IPS DF 6.9 (cell line): Measurements from ENCODE around the gene RNF213.
A peak's percentile ranks its signal among the peaks of the same experiment; 100 is the strongest.

Source experiments
- DNase-seq: peaks from one replicate; pipeline ENCODE4 v3.0.0-alpha.2; 2013; ENCODE audit warnings: low read depth, low spot score
- H3K27ac ChIP-seq: one replicate; pipeline ENCODE4 v1.5.1; 2013; ENCODE audit warnings: low read length, control low read depth
- H3K27me3 ChIP-seq: 2 replicates; pipeline ENCODE4 v1.6.1; 2013; ENCODE audit warnings: mild to moderate bottlenecking, low read length; ENCODE audit not compliant: control insufficient read depth, insufficient read depth
- H3K36me3 ChIP-seq: 2 replicates; pipeline ENCODE4 v1.6.1; 2013; ENCODE audit warnings: low read length; ENCODE audit not compliant: control insufficient read depth, insufficient read depth
- H3K4me1 ChIP-seq: 2 replicates; pipeline ENCODE4 v1.6.1; 2013; ENCODE audit warnings: low read length; ENCODE audit not compliant: control insufficient read depth, insufficient read depth
- H3K4me3 ChIP-seq: 2 replicates; pipeline ENCODE4 v1.5.1; 2013; ENCODE audit warnings: mild to moderate bottlenecking, low read length
- H3K9me3 ChIP-seq: 2 replicates; pipeline ENCODE4 v1.6.1; 2013; ENCODE audit warnings: low read length, inconsistent platforms; ENCODE audit not compliant: control insufficient read depth, insufficient read depth
- WGBS: extraction: QIAGEN DNeasy Blood & Tissue Kit; methylation state at CpG from one replicate; pipeline ENCODE4 v1.1.7; 2013; ENCODE audit warnings: mixed read lengths, missing lambda C conversion rate; ENCODE audit not compliant: insufficient read length, insufficient coverage; 5-methylcytosine and 5-hydroxymethylcytosine counted together

RNF213 gene

DNA sequence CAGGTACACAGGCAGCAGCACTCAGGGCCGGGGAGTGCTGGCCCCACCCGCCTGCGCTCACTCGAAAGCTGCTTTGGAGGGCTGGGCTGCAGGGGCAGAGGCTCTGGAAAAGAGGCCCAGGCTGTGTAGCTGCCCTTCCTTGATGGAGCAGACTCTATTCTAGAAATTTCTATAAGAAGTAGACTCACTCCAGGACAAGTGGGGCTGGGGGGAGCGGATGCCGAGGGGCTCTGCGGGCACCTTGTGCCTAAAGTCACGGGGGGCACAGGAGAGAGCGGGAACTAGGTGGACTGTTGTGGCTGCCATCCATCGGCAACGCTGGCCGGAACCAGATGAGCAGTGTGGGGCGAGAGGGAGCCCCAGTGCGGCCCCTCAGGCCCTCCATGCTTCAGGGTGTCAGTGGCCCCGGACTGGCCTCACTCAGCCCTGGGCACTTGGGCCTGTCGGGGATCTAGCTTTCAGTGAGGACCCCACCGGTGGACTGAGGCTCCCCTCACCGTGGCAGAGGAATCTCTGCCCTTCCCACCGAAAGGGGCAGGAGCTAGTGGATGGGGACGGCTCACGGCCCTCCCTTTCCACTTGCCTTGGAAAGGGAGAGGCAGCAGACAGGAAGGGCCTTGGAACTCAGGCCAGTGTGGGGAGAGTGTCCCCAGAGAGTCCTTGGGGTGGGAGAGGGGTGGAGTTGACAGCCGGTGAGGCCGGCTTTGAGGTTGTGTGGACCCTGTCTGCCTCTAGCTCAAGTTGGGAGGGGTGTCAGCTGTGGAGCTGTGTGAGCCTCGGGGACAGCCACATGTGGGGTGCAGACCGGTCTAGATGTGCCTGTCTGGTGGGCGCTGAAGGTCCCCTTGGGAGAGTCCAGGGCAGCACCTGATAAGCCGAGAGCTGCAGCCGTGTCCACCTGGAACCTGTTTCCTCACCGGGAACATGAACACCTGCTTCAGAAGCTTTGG lies 170.9 kb downstream of the RNF213 start:
- Histone ChIP-seq H3K36me3 (no peaks in the 10 kb centered on the region), H3K27me3 (no peaks in the 10 kb centered on the region), H3K4me1 (peaks cover 2% of the 10 kb centered on the region; the same call in 1 of the 2 replicates), H3K9me3 (no peaks in the 10 kb centered on the region), H3K4me3 (no peak overlapping the region), H3K27ac (no peak overlapping the region)
- DNase-seq = no peak
- WGBS = no CpG with 5 or more reads among the region's 29 CpGs

DNA sequence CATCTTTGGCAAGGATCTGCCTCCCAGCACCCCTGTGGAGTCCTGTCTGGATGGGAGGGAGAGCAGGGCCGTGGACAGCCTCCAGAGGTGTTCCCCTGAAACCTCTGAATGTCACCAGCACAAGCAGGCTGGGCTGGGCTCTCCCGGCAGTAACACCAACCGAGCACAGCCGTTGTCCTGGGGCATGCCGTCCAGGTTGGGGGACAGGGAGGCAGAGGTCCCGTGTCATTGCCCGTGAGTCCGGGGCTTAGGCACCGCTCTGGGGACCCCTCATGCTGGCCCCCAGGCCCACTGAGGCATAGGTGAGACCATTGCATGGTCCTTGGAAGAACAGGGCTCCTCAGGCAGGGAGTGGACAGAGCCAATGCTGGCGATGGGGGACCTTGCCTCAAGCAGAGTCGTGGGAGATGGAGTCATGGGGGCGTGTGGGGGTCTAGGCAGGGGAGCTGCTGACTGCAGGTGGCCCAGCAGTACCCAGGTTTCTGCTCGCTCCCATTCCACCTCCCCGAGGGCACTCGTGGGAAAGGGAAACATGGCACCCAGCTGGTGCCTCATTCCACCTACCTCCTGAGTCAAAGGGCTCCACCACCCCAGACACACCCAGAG lies 171.8 kb downstream of the RNF213 start:
- no peaks in the 10 kb centered on the region for H3K27me3 ChIP-seq
- WGBS = no CpG with 5 or more reads among the region's 15 CpGs

DNA sequence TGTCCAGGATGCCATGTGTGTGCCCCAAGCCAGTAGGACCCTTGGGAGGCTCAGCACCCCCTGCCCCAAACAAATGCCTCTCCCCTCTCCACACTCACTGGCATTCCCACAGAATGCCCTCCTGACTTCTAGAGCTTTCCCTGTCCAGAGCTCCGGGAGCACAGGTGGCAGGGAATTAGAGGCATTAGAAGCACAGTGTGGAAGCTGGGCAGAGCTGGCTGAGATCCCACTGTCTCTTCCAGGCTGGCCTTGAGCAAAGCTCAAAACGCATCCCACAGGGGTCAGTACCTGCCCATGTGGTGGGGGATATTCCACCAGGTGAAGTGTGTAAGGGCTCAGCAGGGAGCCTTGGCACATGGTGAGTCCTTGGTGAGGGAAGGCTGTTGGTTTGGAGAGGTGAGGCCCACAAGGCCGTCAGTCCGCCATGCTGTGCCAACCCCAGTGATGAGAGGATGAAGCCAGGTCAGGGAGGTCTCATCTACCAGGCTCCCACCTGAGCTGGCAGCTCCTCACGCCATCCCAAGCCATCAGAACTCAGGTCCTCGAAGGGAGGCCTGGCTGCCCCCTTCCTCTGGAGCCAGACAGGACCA lies 172.4 kb downstream of the RNF213 start:
- no peak for DNase-seq
- no peaks in the 10 kb centered on the region for H3K27me3 ChIP-seq
- no peaks in the 10 kb centered on the region for H3K36me3 ChIP-seq
- no peaks in the 10 kb centered on the region; the same call in 1 of the 2 replicates for H3K4me1 ChIP-seq
- H3K4me3 ChIP-seq = no peak overlapping the region
- no CpG with 5 or more reads among the region's 6 CpGs for WGBS
- H3K9me3 ChIP-seq = no peaks in the 10 kb centered on the region
- H3K27ac ChIP-seq = no peak overlapping the region

More for the DNA sequence above, 171.8 kb downstream of the RNF213 start:
- Histone ChIP-seq H3K9me3 (no peaks in the 10 kb centered on the region), H3K27ac (no peak overlapping the region), H3K4me3 (no peak overlapping the region), H3K4me1 (no peaks in the 10 kb centered on the region), H3K36me3 (no peaks in the 10 kb centered on the region)
- DNase-seq = no peak

DNA sequence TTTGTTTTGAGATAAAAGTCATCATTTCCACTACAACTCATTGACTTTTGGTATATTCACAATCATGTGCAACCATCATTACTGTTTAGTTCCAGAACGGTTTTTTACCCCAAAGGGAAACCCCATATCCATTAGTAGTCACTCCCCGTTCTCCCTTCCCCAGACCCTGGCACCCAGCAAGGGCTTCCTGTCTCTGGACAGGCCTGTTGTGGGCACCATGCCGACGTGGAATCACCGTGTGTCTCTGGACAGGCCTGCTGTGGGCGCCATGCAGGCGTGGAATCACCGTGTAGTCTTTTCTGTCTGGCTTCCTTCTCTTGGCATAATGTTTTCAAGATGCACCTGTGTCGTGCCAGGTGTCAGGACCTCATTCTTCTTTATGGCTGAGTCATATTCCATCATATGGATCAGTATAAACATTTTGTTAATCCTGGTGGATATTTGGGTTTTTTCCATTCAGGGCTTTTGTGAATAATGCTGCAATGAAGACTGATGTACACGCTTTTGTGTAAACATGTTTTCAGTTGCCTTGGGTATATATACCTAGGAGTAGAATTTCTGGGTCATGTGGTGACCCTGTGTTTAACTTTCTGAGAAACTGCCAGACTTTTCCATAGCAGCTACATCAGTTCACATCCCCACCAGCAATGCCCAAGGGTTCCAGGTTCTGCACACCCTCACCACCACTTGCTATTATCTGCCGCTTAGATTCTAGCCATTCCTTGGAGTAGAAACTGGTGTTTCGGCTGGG lies 173.4 kb downstream of the RNF213 start:
- Histone ChIP-seq H3K27ac (no peak overlapping the region), H3K9me3 (no peaks in the 10 kb centered on the region), H3K4me1 (no peaks in the 10 kb centered on the region; the same call in 1 of the 2 replicates), H3K36me3 (no peaks in the 10 kb centered on the region), H3K27me3 (no peaks in the 10 kb centered on the region), H3K4me3 (no peak overlapping the region)
- no peak for DNase-seq
- WGBS = no CpG with 5 or more reads among the region's 12 CpGs

DNA sequence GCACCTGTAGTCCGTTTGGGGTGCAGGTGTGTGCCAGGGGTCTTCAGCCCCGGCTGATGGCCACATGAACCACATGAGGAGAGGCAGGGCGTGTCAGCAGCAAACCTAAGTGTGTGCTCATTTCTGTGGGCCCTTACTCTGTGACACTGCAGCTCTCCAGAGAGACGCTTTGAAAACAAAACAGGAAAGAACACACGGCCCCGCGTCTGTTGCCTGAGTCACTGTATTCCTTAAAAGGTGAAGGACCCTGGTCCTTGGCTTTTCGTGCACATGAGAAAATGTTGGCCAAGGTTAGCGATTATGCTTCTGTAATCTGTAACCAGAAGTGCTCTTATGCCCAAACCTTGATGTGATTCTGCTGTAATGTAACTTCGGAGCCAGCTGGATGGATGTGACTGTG lies 176.9 kb downstream of the RNF213 start:
- H3K36me3 ChIP-seq = no peaks in the 10 kb centered on the region
- H3K4me3 ChIP-seq = no peak overlapping the region
- no CpG with 5 or more reads among the region's 10 CpGs for WGBS
- H3K4me1 ChIP-seq = peaks cover 1% of the 10 kb centered on the region
- H3K27ac ChIP-seq = no peak overlapping the region
- H3K27me3 ChIP-seq = no peaks in the 10 kb centered on the region
- DNase-seq = no peak
- no peaks in the 10 kb centered on the region for H3K9me3 ChIP-seq

DNA sequence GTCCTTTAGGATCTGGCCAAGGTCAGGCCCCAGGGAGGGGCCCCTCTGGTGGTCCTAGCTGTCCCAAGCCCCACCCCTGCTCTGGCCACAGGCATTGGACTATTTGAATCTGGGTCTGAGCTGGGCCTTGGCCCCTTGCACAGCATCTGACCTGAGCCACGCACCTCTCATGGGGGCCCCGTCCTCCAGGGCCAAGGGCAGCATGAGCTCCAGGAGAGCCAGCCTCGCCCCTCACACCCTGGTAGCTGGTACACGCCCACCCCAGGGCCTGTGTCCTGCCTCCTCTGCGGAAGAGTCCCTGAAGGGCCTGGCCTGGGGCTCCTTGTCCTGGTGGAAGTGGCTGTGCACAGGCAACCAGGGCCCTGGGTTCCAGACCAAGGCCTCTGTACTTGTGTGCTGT lies 178.2 kb downstream of the RNF213 start:
- WGBS = no CpG with 5 or more reads among the region's 5 CpGs
- no peak for DNase-seq
- Histone ChIP-seq H3K27ac (no peak overlapping the region), H3K4me1 (peaks cover 1% of the 10 kb centered on the region), H3K4me3 (no peak overlapping the region), H3K9me3 (no peaks in the 10 kb centered on the region), H3K36me3 (no peaks in the 10 kb centered on the region), H3K27me3 (no peaks in the 10 kb centered on the region)

DNA sequence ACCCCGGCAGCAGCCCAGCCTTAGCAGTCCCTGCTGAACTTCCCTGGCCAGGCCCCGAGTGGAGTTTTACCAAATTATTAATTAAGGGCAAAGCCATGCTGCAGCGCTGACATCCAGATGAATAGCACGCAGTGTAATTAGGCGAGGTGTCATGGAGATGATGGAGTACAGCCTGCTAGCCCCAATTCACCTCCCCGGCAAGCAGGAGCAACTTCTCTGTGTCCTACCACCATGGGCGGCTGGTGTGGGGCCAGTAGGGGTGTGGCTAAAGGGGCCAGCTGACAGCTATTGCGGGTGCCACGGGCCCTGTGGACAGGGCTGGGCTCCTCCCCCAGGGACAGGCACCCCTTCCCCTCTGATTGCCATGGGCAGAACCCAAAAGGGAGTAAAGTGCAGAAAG lies 178.8 kb downstream of the RNF213 start:
- Histone ChIP-seq H3K27me3 (no peaks in the 10 kb centered on the region), H3K4me1 (peaks cover 1% of the 10 kb centered on the region), H3K36me3 (no peaks in the 10 kb centered on the region), H3K27ac (no peak overlapping the region), H3K9me3 (no peaks in the 10 kb centered on the region), H3K4me3 (no peak overlapping the region)
- WGBS = no CpG with 5 or more reads among the region's 9 CpGs
- DNase-seq = no peak

DNA sequence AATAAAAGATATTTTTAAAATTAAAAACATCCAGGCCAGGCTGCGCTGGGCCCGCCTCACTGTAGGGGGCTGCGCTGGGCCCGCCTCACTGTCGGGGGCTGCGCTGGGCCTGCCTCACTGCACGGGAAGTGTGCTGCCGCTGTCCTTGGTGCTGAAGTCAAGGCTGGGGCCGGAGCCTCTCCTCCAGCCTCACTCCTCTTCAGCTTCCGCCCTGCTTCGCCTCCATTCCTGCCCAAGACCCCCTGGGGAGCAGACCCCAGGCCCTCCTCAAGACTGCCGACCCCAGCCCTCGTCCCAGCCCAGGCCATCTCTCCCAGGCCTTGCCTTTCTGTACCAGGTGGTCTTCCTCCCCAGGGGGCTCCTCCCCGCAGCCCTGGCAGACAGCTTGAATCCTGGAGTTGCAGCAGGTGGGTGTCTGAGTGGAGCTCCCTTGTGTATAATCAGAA lies 180.5 kb downstream of the RNF213 start:
- no peaks in the 10 kb centered on the region for H3K36me3 ChIP-seq
- peak; percentile 50 for DNase-seq
- no CpG with 5 or more reads among the region's 14 CpGs for WGBS
- peaks cover 1% of the 10 kb centered on the region for H3K4me1 ChIP-seq
- no peak overlapping the region for H3K27ac ChIP-seq
- H3K4me3 ChIP-seq = no peak overlapping the region
- H3K9me3 ChIP-seq = no peaks in the 10 kb centered on the region
- H3K27me3 ChIP-seq = no peaks in the 10 kb centered on the region

DNA sequence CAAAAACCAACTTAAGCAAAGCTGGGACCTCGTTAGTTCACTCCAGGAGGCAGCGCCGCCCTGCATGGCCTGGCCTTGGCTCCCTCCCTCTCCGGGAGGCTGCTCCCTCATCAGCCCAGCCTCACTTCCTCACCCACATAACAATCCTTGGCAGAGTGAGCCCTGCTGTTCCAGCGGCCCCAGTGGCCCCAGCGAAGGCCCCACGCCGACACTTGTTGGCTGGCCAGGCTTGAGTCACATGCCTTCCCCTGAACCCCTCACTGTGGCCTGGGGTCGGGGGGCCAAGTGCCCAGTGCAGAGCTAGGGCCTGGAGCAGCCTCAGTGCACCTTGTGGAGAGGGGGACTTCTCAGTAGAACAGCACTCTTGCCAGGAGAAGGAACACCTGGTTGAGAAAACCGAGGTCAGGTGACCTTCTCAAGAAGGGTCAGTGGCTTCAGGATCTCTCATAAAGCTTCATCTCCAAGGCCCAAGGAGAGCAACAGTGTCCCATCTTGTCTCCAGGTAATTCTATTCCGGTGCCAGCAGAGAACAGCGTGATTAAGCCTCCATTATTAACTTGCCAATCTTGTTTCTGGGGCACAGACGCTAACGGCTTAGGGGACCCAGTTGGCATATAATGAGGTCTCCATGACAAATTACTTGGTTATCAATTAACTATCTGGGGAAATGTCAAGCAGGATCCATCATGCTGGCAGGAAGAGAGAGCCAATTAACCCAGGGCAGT lies 181.1 kb downstream of the RNF213 start:
- no peak overlapping the region for H3K4me3 ChIP-seq
- no peaks in the 10 kb centered on the region for H3K9me3 ChIP-seq
- H3K27ac ChIP-seq = no peak overlapping the region
- H3K4me1 ChIP-seq = peaks cover 1% of the 10 kb centered on the region
- no peaks in the 10 kb centered on the region for H3K36me3 ChIP-seq
- H3K27me3 ChIP-seq = no peaks in the 10 kb centered on the region
- WGBS = no CpG with 5 or more reads among the region's 14 CpGs
- no peak for DNase-seq
